PC-9 (cell line): ENCODE measurements around the gene ZFP36L1. TPM values are rescaled to one million over a fixed set of nuclear protein-coding genes. Genes with fewer than 3 reads are reported as not detected.

Experiments
- BruUV-seq: library from RNA; stranded (reverse); fragments of 400-500 nt; replicated peaks from 2 replicates; lab custom pipeline; 2021; lab: Mats Ljungman, UMichigan
- CTCF ChIA-PET: fragments of 300-600 bp; sonication (Branson Sonifier 250); formaldehyde crosslinking; loops from one replicate; lab custom pipeline; 2022; ENCODE audit warnings: antibody characterized with exemption; lab: Charles Lee
- POLR2A ChIA-PET: fragments of 300-600 bp; sonication (Branson Sonifier 250); formaldehyde crosslinking; loops from one replicate; lab custom pipeline; 2022; ENCODE audit warnings: antibody characterized with exemption; ENCODE audit not compliant: unreplicated experiment; lab: Charles Lee
- DNase-seq, 2 experiments: peaks; one replicate each; pipeline versions ENCODE4 v3.0.0 to v3.0.0-alpha.2; 2015 to 2022; ENCODE audit warnings: mixed read lengths in 1 of 2
- H2AFZ ChIP-seq: fragments of 200-600 bp; sonication (generic); 2 replicates; pipeline ENCODE4 v1.8.1; 2017; ENCODE audit warnings: antibody characterized with exemption
- H3F3A ChIP-seq: fragments of 200-600 bp; sonication (generic); 2 replicates; pipeline ENCODE4 v1.8.1; 2017; ENCODE audit warnings: antibody characterized with exemption, mild to moderate bottlenecking, low read depth; ENCODE audit not compliant: insufficient read depth
- H3K27ac ChIP-seq: fragments of 200-600 bp; sonication (generic); 2 replicates; pipeline ENCODE4 v1.6.1; 2016; ENCODE audit warnings: mixed run types
- H3K27me3 ChIP-seq: fragments of 200-600 bp; sonication (generic); 2 replicates; pipeline ENCODE4 v1.6.1; 2016; ENCODE audit warnings: low read depth, mixed run types; ENCODE audit not compliant: insufficient read depth
- H3K36me3 ChIP-seq: fragments of 200-600 bp; sonication (generic); 2 replicates; pipeline ENCODE4 v1.6.1; 2016; ENCODE audit warnings: low read depth, mixed run types
- H3K4me1 ChIP-seq: fragments of 200-600 bp; sonication (generic); replicated peaks from 2 replicates; pipeline ENCODE4 v1.6.1; 2016; ENCODE audit warnings: mixed run types; ENCODE audit not compliant: insufficient read depth
- H3K4me2 ChIP-seq: fragments of 200-600 bp; sonication (generic); 2 replicates; pipeline ENCODE4 v1.6.1; 2017; ENCODE audit warnings: mixed run types
- H3K4me3 ChIP-seq: fragments of 200-600 bp; sonication (generic); 2 replicates; pipeline ENCODE4 v1.6.1; 2016; ENCODE audit warnings: mixed run types
- H3K79me2 ChIP-seq: fragments of 200-600 bp; sonication (generic); 2 replicates; pipeline ENCODE4 v1.6.1; 2017; ENCODE audit warnings: low read depth, mixed run types
- H3K9me2 ChIP-seq: fragments of 200-600 bp; sonication (generic); 2 replicates; pipeline ENCODE4 v1.8.1; 2017; ENCODE audit warnings: mild to moderate bottlenecking; ENCODE audit not compliant: insufficient read depth
- H3K9me3 ChIP-seq: fragments of 200-600 bp; sonication (generic); 2 replicates; pipeline ENCODE4 v1.8.1; 2016; ENCODE audit warnings: low read depth; ENCODE audit not compliant: insufficient read depth
- H4K20me1 ChIP-seq: fragments of 200-600 bp; sonication (generic); 2 replicates; pipeline ENCODE4 v1.8.1; 2017; ENCODE audit not compliant: insufficient read depth
- EZH2 ChIP-seq: fragments of 200-600 bp; sonication (generic); IDR thresholded peaks from 2 replicates; pipeline ENCODE4 v1.8.0; 2017; ENCODE audit warnings: antibody characterized with exemption, low read depth
- intact Hi-C: fragments of 100-400 bp; cut with micrococcal nuclease; formaldehyde crosslinking; loops from one replicate; pipeline ENCODE4 v1.10.0; 2022; ENCODE audit not compliant: unreplicated experiment
- total RNA-seq: library from RNA; stranded (reverse); gene quantifications from 2 replicates; pipeline ENCODE4 v1.2.3, GENCODE V29; 2021
- TF ChIP-seq, protein P1 (sequence below): fragments of 200-600 bp; sonication (generic); conservative IDR thresholded peaks from 2 replicates; pipeline ENCODE4 v1.6.1; 2017; ENCODE audit warnings: mixed run types, antibody characterized with exemption, mild to moderate bottlenecking, moderate library complexity

The ZFP36L1 gene
- total RNA-seq, 1 experiment from 2014 or later, result 179 TPM

DNA sequence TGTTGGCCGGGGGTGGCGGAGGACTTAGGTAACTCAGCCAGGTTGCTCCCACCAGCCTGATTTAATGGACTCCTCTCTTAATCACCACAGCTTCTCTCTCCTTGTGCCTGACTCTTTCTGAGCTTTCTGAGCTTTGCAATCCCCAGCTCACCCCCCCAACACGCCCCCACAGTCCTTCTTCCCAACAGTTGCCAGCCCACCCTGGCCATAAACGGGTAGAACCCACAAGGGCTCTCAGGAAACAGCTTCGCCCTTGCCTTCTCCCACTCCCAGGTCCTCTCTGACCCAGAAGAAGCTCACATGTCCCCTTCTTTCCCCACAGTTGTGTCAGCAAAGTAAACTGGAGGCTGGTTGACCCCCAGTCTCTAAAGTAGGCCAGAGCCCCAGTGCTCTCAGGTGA, 32.9 kb downstream of the ZFP36L1 start:
- no peak overlapping the region for H3K4me2 ChIP-seq
- H3K4me3 ChIP-seq, result no peak overlapping the region
- DNase-seq, result no peak
- H4K20me1 ChIP-seq, result no peaks in the 10 kb centered on the region
- BruUV-seq, result no TSS peak
- ChIA-PET POLR2A (no interaction called here), CTCF (no interaction called here)
- H3K9me2 ChIP-seq, result no peaks in the 10 kb centered on the region
- H3K36me3 ChIP-seq, result no peaks in the 10 kb centered on the region
- H3K27ac ChIP-seq, result no peak overlapping the region
- peaks cover 7% of the 10 kb centered on the region for H3K4me1 ChIP-seq
- H3K79me2 ChIP-seq, result no peaks in the 10 kb centered on the region
- no peaks in the 10 kb centered on the region for H3F3A ChIP-seq
- TF ChIP-seq, protein P1, sequence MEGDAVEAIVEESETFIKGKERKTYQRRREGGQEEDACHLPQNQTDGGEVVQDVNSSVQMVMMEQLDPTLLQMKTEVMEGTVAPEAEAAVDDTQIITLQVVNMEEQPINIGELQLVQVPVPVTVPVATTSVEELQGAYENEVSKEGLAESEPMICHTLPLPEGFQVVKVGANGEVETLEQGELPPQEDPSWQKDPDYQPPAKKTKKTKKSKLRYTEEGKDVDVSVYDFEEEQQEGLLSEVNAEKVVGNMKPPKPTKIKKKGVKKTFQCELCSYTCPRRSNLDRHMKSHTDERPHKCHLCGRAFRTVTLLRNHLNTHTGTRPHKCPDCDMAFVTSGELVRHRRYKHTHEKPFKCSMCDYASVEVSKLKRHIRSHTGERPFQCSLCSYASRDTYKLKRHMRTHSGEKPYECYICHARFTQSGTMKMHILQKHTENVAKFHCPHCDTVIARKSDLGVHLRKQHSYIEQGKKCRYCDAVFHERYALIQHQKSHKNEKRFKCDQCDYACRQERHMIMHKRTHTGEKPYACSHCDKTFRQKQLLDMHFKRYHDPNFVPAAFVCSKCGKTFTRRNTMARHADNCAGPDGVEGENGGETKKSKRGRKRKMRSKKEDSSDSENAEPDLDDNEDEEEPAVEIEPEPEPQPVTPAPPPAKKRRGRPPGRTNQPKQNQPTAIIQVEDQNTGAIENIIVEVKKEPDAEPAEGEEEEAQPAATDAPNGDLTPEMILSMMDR, result no peak
- no peak for TF ChIP-seq EZH2
- H3K9me3 ChIP-seq, result no peaks in the 10 kb centered on the region
- H3K27me3 ChIP-seq, result no peaks in the 10 kb centered on the region
- intact Hi-C loops, result no loop called here
- no peak overlapping the region for H2AFZ ChIP-seq

- H3K4me2 ChIP-seq, result no peak overlapping the region
- peaks cover 7% of the 10 kb centered on the region for H3K4me1 ChIP-seq
- ChIA-PET CTCF (no interaction called here), POLR2A (interaction anchor here (0.7 kb wide), 1 partner anchor 492 kb away, joined by 5 read pairs; no protein-coding TSS in a partner anchor)
- TF ChIP-seq EZH2, result no peak
- TF ChIP-seq, protein P1, result no peak
- H3K27me3 ChIP-seq, result no peaks in the 10 kb centered on the region
- no peak overlapping the region for H3K27ac ChIP-seq
- H3K36me3 ChIP-seq, result no peaks in the 10 kb centered on the region
- H4K20me1 ChIP-seq, result no peaks in the 10 kb centered on the region
- H3F3A ChIP-seq, result no peaks in the 10 kb centered on the region
- no peaks in the 10 kb centered on the region for H3K79me2 ChIP-seq
- no peak for DNase-seq
- H3K9me3 ChIP-seq, result no peaks in the 10 kb centered on the region
- H2AFZ ChIP-seq, result no peak overlapping the region
- intact Hi-C loops, result no loop called here
- H3K9me2 ChIP-seq, result no peaks in the 10 kb centered on the region
- no TSS peak for BruUV-seq
- no peak overlapping the region for H3K4me3 ChIP-seq
Measured at GRCh38 chr14:68759017-68759560, 33.8 kb downstream of the ZFP36L1 start.

DNA sequence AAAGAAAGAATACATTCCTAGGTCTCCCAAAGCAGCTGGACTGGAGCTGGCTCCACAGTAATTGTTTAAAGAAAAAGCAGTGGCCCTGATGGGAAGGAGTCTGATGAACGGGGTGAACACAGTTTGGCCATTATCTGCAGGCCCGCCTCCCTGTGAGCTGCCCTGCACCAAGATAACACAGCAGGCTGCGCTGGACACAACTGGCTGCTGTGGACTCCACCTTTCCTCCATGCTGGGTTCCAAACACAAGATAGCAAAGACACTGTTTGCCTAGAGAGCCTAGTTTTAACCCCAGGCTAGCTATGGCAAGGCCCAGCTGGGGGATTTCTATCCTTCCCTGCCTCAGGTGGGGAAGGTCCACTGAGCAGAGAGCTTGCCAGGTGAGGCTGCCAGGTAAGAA, 34.6 kb downstream of the ZFP36L1 start:
- Histone ChIP-seq H3K4me3 (no peak overlapping the region), H2AFZ (no peak overlapping the region), H3K9me3 (no peaks in the 10 kb centered on the region), H3K36me3 (no peaks in the 10 kb centered on the region), H4K20me1 (no peaks in the 10 kb centered on the region), H3F3A (no peaks in the 10 kb centered on the region), H3K9me2 (no peaks in the 10 kb centered on the region), H3K4me1 (peaks cover 7% of the 10 kb centered on the region), H3K27me3 (no peaks in the 10 kb centered on the region), H3K27ac (no peak overlapping the region), H3K79me2 (no peaks in the 10 kb centered on the region), H3K4me2 (no peak overlapping the region)
- POLR2A ChIA-PET, result interaction anchor here (0.6 kb wide), 1 partner anchor 1517 kb away, joined by 17 read pairs; the partner anchor contains the start of gene PALS1
- no peak for TF ChIP-seq EZH2
- TF ChIP-seq, protein P1, result no peak
- no TSS peak for BruUV-seq
- CTCF ChIA-PET, result no interaction called here
- intact Hi-C loops, result no loop called here
- DNase-seq, result no peak
